Measurements from ENCODE around the gene DBR1.
A peak's percentile ranks its signal among the peaks of the same experiment; 100 is the strongest.

DBR1 gene
- 41.8 to 51.6 (median 51.1) reads per million in 4 donors for total RNA-seq

DNA sequence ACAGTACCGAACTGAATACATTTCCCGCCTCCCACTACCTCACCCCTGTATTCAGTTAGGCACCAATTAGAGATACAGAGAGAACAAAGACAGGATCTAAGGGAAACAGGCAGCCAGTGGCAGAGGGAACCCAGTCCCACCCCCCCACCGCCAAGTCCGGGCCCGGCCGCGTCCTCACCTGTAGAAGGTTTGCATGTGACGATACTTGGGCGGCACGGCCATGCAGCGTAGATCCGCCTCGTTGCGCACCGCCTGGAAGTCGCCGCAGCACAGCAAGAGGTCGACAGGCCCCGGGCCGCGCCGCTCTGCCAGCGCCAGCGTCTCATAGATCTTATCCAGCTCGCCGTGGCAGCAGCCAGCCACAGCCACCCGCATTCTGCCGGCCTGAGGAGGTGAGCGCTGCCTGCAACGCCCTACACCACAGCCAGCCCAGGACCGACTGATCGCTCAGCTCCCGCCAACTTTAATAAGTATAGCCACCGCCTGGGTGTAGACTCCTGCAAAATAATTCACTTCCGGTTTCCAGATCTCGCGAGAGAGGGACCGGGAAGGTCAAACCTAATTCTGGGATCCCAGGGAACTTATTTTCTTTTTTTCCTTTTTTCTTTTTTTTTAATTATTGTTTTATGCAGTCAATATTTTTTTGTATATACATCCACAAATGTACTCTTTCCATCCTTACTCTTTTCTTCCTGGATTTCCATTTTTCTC, at the start of gene DBR1:
Gene DBR1 (minus strand): TSS at position 501 of the 711 bp plus-strand sequence. CDS start 126 bp downstream, at position 375.
- DNase-seq = peak; percentile 45 to 80 (median 67)

DNA sequence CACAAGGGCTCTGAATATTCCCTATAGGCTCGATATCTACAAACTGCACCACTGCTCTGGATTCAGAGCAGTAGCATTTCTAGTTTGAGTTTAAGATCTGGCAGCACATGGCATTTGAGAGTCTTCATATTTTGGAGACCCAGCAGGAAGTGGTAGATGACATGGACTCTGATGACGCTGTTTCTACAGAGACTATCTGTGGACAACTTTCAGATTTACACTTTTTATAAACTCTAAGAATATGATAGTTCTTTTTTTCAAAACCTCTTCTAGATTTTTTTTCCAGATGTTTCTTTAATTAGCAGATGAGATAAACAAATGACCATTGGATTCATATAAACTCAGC, 48.2 kb upstream of the DBR1 start:
- DNase-seq = no peak

GRCh38 chr3:138222131-138222941, 47.6 kb upstream of the DBR1 start:
- no peak for DNase-seq

DNA sequence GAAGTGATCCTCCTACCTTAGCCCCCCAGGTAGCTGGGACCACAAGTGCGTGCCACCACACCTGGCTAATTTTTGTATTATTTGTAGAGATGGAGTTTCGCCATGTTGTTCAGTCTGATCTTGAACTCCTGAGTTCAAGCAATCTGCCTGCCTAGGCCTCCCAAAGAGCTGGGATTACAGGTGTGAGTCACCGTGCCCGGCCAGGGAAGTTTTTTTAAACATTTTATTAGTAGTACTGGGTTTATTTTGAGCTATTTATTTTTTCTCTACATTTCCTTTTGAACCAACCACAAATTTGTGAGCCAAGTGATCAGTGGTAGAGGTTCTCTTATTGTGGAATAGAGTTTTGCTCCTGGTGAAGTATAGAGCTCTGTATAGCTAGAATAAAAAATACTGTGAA, 46.1 kb upstream of the DBR1 start:
- no peak for DNase-seq

GRCh38 chr3:138220242-138220641, 45.5 kb upstream of the DBR1 start:
- DNase-seq = no peak

DNA sequence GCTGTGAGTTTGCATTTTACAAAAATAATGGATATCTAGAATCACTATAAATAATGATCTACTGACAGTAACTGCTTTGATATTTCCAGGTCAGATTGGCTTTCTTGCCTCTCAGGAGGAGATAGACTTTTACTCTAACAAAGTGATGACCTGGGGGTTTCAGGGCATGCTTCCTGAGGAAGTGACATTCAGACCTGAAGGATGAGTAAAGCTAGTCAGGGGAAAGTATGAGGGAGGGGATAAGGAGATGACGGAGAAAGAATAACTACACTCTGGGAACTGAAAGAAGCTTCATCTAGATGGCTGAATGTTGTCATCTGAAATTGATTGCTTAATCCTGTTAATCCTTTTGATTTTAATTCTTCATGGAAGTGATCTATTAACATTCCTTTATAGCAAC, 44.5 kb upstream of the DBR1 start:
- DNase-seq = peak in 1 of 5 donors; percentile 5

- no peak for DNase-seq
Measured at GRCh38 chr3:138213398-138214085, 38.8 kb upstream of the DBR1 start.

DNA sequence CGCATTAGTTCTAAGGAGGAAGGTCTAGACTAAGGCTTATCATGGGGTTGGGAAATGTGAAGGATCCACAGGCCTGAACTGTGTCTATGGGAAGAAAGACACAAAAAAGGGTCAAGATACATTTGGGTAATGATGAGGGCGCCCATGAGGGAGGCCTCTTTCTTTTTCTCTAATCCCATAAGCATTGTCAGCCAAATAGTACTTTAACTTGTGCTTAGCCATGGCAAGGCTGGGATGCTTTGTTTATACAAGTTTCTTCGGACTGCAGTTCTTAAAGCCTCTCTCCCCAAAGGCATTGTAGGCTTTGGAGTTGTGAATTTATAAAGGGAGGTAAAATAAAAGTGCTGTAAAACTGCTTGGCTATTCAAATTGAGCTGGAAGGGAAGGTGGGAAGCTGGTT, 35.8 kb upstream of the DBR1 start:
- no peak for DNase-seq

DNA sequence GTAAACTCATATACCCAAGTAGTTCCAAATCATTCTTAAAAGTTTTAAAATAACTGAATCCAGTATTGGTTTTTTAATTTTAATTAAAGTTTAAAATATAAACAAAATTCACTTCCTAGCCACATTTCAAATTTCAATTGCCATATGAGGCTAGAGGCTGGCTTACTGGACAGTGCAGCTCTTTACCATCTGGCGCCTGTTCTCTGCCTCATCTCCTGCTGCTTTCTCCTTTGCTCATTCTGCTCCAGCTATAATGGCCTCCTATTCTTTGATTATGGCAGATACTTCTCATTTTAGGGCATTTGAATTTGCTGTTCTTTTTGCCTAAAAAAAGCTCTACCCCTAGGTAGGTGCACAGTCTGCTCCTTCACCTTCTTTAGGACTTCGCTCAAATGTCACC, 31.5 kb upstream of the DBR1 start:
- DNase-seq = no peak

- DNase-seq = no peak
Measured at GRCh38 chr3:138205527-138205926, 30.8 kb upstream of the DBR1 start.

- no peak for DNase-seq
Measured at GRCh38 chr3:138203938-138204337, 29.2 kb upstream of the DBR1 start.

- no peak for DNase-seq
Measured at GRCh38 chr3:138202945-138203701, 28.4 kb upstream of the DBR1 start.

DNA sequence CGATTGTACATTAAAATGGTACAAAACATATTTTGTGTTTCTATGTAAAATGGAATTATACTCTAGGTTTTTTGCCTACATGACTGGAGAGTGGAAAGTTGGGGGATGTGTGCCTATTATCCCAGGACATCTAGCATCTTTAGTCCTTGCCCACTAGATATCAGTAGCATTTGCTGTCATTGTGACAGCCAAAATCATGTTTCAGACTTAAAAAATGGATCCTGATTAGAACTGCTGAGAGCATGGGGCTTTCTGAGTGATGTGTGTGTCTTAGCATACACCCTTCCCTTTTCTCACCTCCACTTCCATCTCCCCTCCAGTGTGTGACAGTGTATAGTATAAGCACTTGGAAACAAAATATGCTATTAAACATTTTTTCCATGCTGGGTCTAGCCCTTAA, 25.7 kb upstream of the DBR1 start:
- DNase-seq = no peak

- no peak for DNase-seq
Measured at GRCh38 chr3:138199851-138200250, 25.1 kb upstream of the DBR1 start.

DNA sequence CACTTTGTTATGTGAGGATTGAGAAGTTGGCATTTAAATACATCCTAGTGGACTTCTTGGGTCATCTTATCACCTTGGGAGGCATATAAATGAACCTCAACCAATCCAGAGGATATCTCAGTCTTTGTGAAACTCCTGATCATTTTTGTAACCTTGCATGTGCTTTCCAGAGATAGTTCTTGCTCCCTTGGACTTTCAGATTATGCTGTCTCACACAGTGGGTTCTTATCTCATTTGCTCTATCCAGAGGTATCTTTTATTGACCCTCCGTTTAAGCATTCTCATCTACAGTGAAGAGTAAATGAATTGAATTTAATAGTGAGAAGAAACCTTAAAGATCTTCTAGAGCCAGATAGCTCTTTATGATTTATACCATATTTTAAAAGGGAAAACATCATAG, 22.8 kb upstream of the DBR1 start:
- DNase-seq = no peak

DNA sequence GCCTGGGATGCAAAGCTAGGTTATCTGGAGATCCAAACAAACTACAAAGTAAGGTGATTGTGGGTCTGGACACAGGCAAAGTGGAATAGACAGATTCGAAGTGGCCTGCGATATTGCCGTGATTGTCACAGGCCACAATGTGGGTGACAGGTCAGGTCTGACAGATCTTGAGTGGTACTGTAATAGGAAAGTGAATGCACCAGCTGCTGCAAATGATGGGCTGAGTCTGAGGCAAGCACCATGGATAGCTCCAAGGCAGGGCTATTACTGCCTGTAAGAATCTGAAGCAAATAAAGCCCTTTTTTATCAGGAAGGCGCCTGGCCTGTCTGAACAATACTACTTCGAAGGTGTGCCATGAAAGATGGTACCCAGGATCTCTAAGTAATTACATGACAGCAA, 22.3 kb upstream of the DBR1 start:
- DNase-seq = no peak

DNA sequence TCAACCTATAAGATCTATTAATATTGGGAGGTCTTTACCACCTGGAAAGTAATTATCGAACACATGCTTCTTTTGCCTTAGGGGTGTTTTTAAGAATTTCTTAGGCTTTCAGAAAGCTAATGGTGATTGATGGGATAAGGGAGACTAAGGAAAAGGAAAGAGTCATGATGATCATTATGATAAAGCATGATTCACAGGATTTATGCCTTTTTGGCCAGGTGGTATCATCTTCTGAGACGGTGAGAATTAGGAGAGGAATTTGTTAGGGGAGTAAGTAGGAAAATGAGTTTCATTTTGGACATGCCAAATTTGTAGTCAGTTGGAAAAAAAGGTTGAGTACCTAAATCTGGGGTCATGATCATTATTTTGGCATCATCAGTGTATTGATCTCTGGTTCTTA, 21.3 kb upstream of the DBR1 start:
- DNase-seq = no peak

DNA sequence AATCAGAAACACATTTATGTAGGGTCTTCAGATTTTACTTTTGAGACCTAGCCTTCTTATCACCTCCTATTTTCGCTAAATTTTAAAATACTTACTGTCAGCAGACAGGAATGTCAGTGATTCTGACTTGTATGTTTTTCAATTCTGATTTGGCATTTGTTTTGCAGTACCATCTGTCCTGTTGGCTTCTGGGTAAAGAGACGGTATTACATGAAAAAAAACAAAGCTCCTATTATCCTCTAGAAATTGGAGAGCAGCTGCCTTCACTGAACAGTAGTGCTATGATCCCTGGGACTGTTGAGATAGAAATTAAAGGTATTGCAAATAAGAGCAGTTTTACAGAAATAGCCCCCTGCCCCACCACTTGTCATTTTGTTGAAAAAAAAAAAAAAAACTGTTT, 20.8 kb upstream of the DBR1 start:
- no peak for DNase-seq

DNA sequence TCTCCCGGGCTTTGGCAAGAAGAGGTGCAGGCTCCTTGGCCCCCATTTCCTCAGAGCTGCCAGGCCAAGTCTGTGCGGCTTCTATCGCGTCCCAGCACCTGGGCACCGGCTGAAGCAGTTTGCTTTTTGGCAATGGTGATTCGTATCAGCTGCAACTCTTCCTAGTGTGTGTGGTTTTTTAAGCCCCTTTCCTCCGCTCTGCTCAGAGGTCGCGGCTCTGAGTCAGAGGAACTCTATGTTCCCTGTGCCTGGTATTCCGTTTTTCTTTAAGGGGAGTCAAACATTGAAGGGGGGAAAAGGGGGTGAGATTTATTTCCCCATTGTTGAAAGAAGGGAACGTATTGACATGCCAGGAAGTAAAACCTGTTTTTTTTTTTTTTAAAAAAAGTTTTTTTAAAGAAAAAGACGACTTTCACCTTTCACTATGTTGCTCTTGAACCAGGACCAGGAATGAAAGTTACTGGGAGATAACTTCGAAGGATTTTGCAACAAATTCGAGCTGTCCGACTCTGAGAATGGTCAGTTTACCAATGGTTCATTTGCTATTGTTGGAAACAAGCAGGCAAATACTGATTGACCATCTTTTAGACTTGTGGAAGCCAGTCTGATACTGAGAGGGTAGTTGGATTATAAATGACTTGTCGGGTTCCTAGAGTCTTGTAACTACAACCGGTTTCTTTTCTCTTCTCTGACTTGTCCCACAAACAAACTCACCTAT, 13.5 kb upstream of the DBR1 start:
- DNase-seq = peak in 1 of 5 donors; percentile 31

DNA sequence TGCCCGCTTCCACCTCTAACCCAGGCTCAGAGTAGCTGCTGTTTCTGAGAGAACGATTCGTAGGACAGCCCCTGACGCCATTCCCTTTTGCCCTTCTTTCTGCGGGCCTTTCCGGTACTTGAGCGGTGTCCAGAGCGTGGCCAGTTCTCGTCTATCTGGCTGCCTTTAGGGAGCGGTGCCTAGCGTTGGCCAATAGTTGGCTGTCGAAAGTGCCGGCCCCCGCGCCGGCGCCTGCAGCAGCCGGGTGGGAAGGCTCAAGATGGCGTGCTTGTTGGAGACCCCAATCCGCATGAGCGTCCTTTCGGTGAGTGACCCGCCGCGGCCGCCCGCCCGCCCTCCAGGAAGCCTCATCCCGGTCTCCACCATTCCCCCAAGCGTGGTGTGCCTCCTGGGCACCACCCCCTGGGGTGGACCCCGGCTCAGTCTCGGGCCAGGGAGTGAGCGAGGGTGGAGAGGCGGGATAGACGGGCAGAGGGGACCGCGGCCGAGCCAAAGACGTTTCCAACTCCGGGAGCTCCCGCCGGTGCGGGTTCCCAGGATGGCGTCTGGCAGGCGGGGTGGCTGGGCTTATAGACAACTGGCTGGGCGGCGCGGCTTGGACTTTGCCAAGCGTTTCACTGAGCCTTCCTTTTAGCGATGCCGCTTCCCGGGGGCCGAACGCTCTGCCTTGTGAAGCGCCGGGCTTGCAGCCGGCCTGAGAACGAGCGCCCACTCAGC, 12.7 kb upstream of the DBR1 start, which contains the start of gene ARMC8:
Gene ARMC8 (plus strand): TSS at position 6 of the 717 bp plus-strand sequence. CDS start 254 bp downstream, at position 260.
- peak in 3 of 5 donors; percentile 19 to 47 (median 22) for DNase-seq

DNA sequence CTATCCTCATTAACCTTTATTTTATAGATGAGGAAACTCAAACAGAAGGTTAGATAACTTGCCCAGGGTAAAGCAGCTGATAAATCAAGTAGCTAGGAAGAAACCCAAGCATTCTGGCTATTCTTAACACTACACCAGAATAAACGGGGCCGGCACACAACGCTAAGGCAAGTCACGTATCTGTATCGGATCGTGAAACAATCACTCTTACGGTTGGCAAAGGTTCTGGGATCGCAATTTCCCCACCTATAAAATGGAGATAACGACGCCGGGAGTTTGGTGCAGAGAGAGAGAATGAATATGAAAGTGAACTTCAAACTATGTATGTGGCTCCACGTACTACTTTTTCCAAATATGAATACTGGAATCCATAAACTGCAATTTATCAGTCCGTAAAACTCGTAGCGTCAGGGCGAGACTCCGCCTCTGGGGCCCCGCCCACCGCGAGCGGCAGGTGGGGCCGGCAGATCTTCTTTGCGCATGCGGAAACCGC, 12.1 kb upstream of the DBR1 start:
- DNase-seq = peak; percentile 77 to 91 (median 85)
